GM12801 (cell line): ENCODE results near the gene TMEM151A.

Experiments used
- CTCF ChIP-seq: IDR thresholded peaks from one replicate; pipeline ENCODE4 v1.5.1; 2011; ENCODE audit warnings: control low read depth; ENCODE audit not compliant: insufficient read length; ENCODE audit errors: extremely low read depth

Gene TMEM151A

GRCh38 chr11:66291706-66292542 is at the start of gene TMEM151A:
TSS of gene TMEM151A (plus strand) at chr11:66291894. CDS start at chr11:66292014, 120 bp downstream.
- TF ChIP-seq CTCF, result no peak

GRCh38 chr11:66242095-66242765 is 49.5 kb upstream of the TMEM151A start:
- no peak for TF ChIP-seq CTCF

GRCh38 chr11:66243782-66244535 is 47.7 kb upstream of the TMEM151A start:
- TF ChIP-seq CTCF, result no peak

GRCh38 chr11:66247295-66247694 is 44.4 kb upstream of the TMEM151A start:
- no peak for TF ChIP-seq CTCF

- no peak for TF ChIP-seq CTCF
Measured at GRCh38 chr11:66247801-66248200, 43.9 kb upstream of the TMEM151A start.

- no peak for TF ChIP-seq CTCF
Measured at GRCh38 chr11:66248903-66249302, 42.8 kb upstream of the TMEM151A start.

GRCh38 chr11:66251809-66252208 is 39.9 kb upstream of the TMEM151A start:
- TF ChIP-seq CTCF, result no peak
